ENCODE measurements around the gene BRD3. TPM values are rescaled to one million over a fixed set of nuclear protein-coding genes. Genes with fewer than 3 reads are reported as not detected.

The BRD3 gene
- total RNA-seq, 1 donor from 2014 or later = 28.6 TPM

GRCh38 chr9:133981589-133981957, 86.3 kb downstream of the BRD3 start:
- no peak for DNase-seq (ENCODE audit: low spot score)

- no peak for DNase-seq (ENCODE audit: low spot score)
Observed at GRCh38 chr9:133980864-133981588, 86.8 kb downstream of the BRD3 start.

Other genes with a start within 250 kb of the BRD3 start
- 19.3 TPM for gene VAV2, start 75.7 kb downstream of the BRD3 start, total RNA-seq
- gene BRD3OS, start 42.5 kb downstream of the BRD3 start, total RNA-seq = 13.5 TPM
- gene WDR5, start 68.1 kb upstream of the BRD3 start, total RNA-seq = 28.7 TPM
- 255 TPM for gene RNU6ATAC, start 96.5 kb upstream of the BRD3 start, total RNA-seq

Measured in mesenteric fat pad (tissue), 1 donor.